GM21825 (cell line): ENCODE measurements around the gene CPNE8.

Source experiments
- ATAC-seq: cut with Tn5 transposase; IDR thresholded peaks from one replicate; pipeline ENCODE4 v1.9.1; 2021; ENCODE audit warnings: mild to moderate bottlenecking, moderate library complexity; ENCODE audit not compliant: unreplicated experiment

The CPNE8 gene

GRCh38 chr12:38898001-38898684, 7.2 kb downstream of the CPNE8 start:
- ATAC-seq: no peak

- no peak for ATAC-seq
Observed at GRCh38 chr12:38895446-38895845, 9.9 kb downstream of the CPNE8 start.

DNA sequence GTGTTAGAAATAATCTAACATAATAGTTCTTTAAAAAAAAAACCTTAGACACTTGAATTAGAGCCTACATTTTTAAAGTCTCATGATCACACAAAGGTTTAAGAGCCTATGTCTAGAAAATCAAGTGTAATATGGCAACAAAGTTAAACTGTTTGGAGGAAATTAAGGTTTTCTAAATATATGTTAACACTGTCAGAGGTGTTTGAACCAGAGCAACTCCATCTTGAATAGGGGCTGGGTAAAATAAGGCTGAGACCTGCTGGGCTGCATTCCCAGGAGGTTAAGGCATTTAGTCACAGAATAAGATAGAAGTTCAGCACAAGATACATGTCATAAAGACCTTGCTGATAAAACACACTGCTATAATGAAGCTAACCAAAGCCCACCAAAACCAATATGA, 12.4 kb downstream of the CPNE8 start:
- no peak for ATAC-seq

DNA sequence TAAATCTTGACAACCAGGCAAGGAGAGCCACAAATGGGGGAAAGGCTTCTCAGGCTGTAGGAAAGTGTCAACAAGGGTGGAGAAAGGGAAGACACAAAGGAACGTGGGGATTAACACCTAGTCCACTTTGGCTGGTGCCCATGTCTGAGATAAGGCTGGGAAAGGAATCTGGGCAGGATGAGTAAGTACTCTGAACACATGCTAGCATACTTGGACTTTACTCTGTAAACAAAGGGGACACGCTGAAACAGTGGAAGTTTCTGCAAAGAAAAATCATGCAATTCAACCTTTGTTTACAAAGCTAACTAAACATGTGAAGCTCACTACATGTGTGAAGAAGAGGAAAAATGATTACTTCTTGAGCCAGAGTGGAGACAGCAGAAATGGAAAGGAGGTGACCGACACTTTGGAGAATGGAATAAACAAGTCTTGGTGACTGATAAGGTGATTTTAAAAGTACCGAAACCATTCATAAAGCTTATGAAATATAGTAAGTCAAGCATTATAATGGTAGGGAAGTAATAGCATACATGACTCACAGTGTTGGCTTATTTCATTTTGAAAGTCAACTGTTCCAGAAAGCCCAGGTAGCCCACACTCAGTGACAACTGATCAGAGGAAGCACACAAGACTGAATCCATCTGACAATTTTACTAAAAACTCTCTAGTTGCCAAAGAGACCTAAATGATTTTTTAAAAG, 13.2 kb downstream of the CPNE8 start:
- no peak for ATAC-seq

GRCh38 chr12:38890102-38890855, 15.1 kb downstream of the CPNE8 start:
- no peak for ATAC-seq

- ATAC-seq: no peak
Observed at GRCh38 chr12:38889297-38889815, 16.0 kb downstream of the CPNE8 start.

DNA sequence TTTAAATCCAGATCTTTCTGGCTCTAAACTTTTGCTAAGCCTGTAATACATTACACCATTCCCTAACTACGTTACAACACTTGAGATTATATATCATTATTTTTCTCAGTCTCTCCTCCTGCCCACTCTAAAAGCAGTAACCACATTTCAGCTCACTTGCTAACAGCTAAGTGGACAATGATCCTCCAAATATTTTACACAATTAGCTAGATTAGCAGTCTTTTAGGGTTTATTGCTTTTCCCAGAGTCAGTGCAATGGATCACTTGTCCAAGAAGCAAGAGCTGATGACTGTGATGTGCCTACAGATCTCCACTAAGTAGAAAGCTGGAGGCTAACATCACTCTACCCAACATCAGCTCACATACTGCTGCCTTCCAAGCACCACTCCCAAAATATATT, 17.6 kb downstream of the CPNE8 start:
- no peak for ATAC-seq

- ATAC-seq: no peak
Observed at GRCh38 chr12:38886931-38887330, 18.5 kb downstream of the CPNE8 start.

DNA sequence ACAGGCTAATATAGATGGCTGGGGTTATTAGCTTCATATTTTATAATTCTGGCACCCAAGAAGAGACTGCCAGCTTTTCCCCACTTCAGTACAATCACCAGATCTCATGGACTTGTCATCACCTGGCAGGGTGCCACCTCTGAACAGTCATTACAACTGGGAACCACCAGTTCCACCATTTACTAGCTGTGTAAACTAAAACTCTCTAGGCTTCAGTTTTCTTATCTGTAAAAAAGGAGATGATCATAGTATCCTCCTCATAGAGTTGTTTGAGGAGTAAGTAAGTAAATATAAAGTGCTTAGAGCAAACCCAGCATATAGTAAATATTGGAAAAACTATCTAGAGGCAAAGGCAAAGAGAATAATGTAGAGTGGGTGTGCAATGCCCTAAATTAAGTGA, 19.3 kb downstream of the CPNE8 start:
- ATAC-seq: no peak

- no peak for ATAC-seq
Observed at GRCh38 chr12:38884666-38885065, 20.7 kb downstream of the CPNE8 start.

DNA sequence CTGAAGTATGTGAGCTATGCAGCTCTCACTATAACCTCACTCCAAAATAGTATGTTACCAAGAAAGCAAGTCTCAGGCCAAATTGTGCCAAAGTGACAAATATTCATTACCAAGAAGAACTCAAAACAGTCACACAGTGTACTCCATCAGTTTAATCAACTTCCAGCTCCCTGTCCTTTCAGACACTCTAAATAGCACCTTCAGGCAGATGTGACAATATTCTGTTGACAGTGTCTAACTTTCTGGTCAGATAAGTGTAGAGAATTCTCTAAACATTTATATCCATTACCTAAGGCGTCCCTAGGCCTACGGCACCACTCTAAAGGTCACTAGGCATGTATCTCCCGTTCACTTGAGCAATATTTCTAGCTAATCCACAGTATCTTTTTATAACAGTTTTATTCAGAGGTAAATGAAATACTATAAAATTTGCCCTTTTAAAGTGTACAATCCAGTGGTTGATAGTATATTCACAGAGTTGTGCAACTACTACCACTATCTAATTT, 21.7 kb downstream of the CPNE8 start:
- ATAC-seq: no peak

GRCh38 chr12:38880288-38880687, 25.1 kb downstream of the CPNE8 start:
- ATAC-seq: no peak

GRCh38 chr12:38878986-38879385, 26.4 kb downstream of the CPNE8 start:
- no peak for ATAC-seq

DNA sequence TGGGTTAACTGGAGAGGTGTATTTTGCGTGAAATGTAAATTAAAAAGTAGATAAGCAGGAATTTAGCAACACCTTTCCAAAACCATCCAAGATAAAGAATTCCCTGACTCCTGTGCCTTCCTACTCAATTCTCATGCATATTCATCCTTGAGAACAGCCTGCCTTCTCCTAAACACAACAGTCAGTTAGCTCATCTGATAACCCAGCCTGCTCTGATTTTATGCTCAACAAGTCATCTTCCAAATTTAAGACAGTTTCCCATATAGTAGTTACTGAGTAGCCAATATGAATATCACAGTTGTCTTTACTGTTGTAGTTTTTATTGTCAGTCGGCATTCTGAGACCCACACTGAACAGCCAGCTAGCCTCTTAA, 27.1 kb downstream of the CPNE8 start:
- ATAC-seq: no peak

DNA sequence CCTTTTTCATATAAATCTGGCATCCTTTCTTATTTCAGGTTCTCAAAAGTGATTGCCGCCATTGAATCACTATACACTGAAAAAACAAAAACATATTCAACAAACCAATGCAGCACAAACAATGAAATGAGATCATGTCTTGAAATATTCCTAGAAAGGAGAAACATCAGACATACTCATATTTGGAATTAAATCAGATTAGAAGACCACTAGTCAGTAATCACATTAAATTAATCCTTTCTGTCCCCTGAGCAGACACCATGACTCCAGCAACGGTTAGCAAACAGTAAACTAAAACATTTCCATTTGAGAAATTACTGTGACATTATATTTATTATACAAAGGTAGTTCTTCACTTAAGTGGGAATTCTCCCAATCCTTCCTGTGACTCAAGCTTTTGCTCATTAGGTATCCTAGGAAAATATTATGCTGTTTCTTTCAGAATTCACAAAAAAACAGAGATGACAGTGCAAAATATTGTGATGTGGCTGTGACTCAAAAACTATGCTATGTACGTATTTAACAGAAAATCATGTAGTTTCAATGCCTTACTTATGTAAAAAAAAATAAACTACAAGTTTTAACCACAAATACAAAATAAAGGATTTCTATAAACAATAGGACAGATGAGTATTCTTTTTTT, 29.7 kb downstream of the CPNE8 start:
- ATAC-seq: no peak

DNA sequence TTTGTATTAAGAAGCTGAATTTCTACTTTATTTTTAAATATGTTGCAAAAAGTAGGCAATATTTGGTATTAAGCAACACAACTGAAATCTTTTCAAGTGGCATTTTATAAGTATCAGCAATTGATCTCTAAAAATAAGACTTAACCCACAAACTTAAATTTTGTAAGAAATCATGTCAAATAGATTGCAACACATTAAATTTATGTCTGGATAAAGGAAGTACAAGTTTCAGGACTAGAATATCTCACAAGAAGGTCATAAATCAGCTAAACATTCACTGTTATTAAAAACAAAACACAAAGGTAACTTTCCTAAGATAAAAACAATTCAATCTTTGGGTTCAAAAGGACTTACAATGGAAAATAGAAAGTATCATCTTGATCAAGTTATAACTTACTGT, 32.8 kb downstream of the CPNE8 start:
- ATAC-seq: no peak

- ATAC-seq: no peak
Observed at GRCh38 chr12:38872156-38872555, 33.2 kb downstream of the CPNE8 start.

- no peak for ATAC-seq
Observed at GRCh38 chr12:38869036-38869435, 36.4 kb downstream of the CPNE8 start.

DNA sequence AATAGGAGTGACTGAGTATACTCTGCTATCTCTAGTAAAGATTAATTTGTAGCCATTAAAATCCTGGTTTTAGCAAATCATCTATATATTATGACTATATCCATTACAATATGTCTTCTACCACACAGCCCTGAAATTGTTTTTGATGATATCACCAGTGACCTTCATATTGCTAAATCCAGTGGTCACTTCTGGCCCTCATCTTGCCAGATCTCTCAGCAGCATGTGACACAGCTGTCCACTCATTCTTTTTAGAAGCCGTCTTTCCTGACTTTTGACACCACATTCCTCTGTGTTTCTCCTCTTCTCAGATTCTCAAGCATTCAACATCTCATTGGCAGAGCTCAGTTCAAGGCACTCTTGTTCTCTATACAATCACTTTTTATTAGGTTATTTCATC, 54.9 kb downstream of the CPNE8 start:
- no peak for ATAC-seq

GRCh38 chr12:38847247-38847646, 58.1 kb downstream of the CPNE8 start:
- ATAC-seq: no peak

GRCh38 chr12:38844267-38844666, 61.1 kb downstream of the CPNE8 start:
- ATAC-seq: no peak
